Amygdala (tissue), 56 donors: Measurements from ENCODE around the gene TEX54.
A peak's percentile ranks its signal among the peaks of the same experiment; 100 is the strongest.
"Not testable (repeated sequence)": the region's sequence is repeated elsewhere in the genome, so short reads cannot be mapped to it uniquely, and the experiment has no call there.

Source experiments
- DNase-seq, 56 donors: peaks; one replicate each; lab custom pipeline; 2025; lab: John Stamatoyannopoulos, UW

TEX54 gene

GRCh38 chr11:62856333-62856895, 23.8 kb upstream of the TEX54 start:
- no peak for DNase-seq

GRCh38 chr11:62855571-62856332, 23.1 kb upstream of the TEX54 start:
- DNase-seq = peak; percentile 74 to 98 (median 91)

GRCh38 chr11:62854825-62855570, 22.4 kb upstream of the TEX54 start:
- DNase-seq = no peak

GRCh38 chr11:62854013-62854824, 21.6 kb upstream of the TEX54 start:
- DNase-seq = no peak

GRCh38 chr11:62853279-62853965, 20.8 kb upstream of the TEX54 start:
- DNase-seq = no peak

GRCh38 chr11:62852523-62853188, 20.0 kb upstream of the TEX54 start:
- no peak for DNase-seq

GRCh38 chr11:62851807-62852522, 19.3 kb upstream of the TEX54 start:
- DNase-seq = no peak

- no peak for DNase-seq
Measured at GRCh38 chr11:62850911-62851806, 18.5 kb upstream of the TEX54 start.

GRCh38 chr11:62847767-62848314, 15.2 kb upstream of the TEX54 start:
- no peak for DNase-seq

GRCh38 chr11:62846177-62846576, 13.5 kb upstream of the TEX54 start:
- DNase-seq = no peak

- DNase-seq = no peak
Measured at GRCh38 chr11:62844154-62844553, 11.5 kb upstream of the TEX54 start.

- no peak for DNase-seq
Measured at GRCh38 chr11:62843466-62843865, 10.8 kb upstream of the TEX54 start.

GRCh38 chr11:62842891-62843290, 10.2 kb upstream of the TEX54 start:
- not testable (repeated sequence) for DNase-seq

- peak in 18 of 56 donors; percentile 7 to 57 (median 36) for DNase-seq
Measured at GRCh38 chr11:62842171-62842741, 9.6 kb upstream of the TEX54 start.

GRCh38 chr11:62841361-62842170, 8.9 kb upstream of the TEX54 start:
- peak in 55 of 56 donors; percentile 31 to 96 (median 78) for DNase-seq

- peak in 41 of 56 donors; percentile 5 to 73 (median 32) for DNase-seq
Measured at GRCh38 chr11:62840721-62841360, 8.2 kb upstream of the TEX54 start.
